Posterior vena cava (tissue), 2 donors: Measurements from ENCODE around the gene MPV17. TPM values are rescaled to one million over a fixed set of nuclear protein-coding genes. Genes with fewer than 3 reads are reported as not detected.
A peak's percentile ranks its signal among the peaks of the same experiment; 100 is the strongest.
"Not testable (repeated sequence)": the region's sequence is repeated elsewhere in the genome, so short reads cannot be mapped to it uniquely, and the experiment has no call there.

Experiments
- DNase-seq: peaks from one replicate; pipeline ENCODE4 v3.0.0-alpha.2; 2020; ENCODE audit warnings: low spot score
- intact Hi-C, 2 donors: fragments of 100-400 bp; cut with DNase I; formaldehyde crosslinking; loops; one replicate each; pipeline versions ENCODE4 v1.14.1 to v1.14.2; 2022 to 2023
- long read RNA-seq, 2 donors: library from polyadenylated mRNA; unstranded; transcript quantifications; one replicate each; pipeline ENCODE4 v2.0.0, GENCODE V29; 2020 to 2021
- total RNA-seq, 2 donors: library from RNA; stranded (reverse); fragmentation: NEBNext Ultra II Directional; extraction: Animal tissue kit (Norgen Biotek cat#: 25700); gene quantifications; one replicate each; pipeline ENCODE4 v1.2.1, GENCODE V29; 2021
- donor health status: DM: yes; HTN: yes; CAD: no.
- donor health status: DM: yes; HTN: yes; CAD: no.

The MPV17 gene, protein sequence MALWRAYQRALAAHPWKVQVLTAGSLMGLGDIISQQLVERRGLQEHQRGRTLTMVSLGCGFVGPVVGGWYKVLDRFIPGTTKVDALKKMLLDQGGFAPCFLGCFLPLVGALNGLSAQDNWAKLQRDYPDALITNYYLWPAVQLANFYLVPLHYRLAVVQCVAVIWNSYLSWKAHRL
- 10 to 100 TPM; 59.3 to 69.0 TPM for total RNA-seq
- long read RNA-seq, donor 1, transcript MPV17-203 (8 exons, 1,005 nt) = major isoform, 7 of 10 reads
- long read RNA-seq, donor 1, partial matches to known transcripts = 2 of 10 reads
- long read RNA-seq, donor 1, other reads (novel, unspliced or antisense) = 1 of 10 reads
- long read RNA-seq, donor 2, transcript MPV17-203 (8 exons, 1,005 nt) = major isoform, 39 of 61 reads
- long read RNA-seq, donor 2, partial matches to known transcripts = 1 of 61 reads
- long read RNA-seq, donor 2, other reads (novel, unspliced or antisense) = 13 of 61 reads

DNA sequence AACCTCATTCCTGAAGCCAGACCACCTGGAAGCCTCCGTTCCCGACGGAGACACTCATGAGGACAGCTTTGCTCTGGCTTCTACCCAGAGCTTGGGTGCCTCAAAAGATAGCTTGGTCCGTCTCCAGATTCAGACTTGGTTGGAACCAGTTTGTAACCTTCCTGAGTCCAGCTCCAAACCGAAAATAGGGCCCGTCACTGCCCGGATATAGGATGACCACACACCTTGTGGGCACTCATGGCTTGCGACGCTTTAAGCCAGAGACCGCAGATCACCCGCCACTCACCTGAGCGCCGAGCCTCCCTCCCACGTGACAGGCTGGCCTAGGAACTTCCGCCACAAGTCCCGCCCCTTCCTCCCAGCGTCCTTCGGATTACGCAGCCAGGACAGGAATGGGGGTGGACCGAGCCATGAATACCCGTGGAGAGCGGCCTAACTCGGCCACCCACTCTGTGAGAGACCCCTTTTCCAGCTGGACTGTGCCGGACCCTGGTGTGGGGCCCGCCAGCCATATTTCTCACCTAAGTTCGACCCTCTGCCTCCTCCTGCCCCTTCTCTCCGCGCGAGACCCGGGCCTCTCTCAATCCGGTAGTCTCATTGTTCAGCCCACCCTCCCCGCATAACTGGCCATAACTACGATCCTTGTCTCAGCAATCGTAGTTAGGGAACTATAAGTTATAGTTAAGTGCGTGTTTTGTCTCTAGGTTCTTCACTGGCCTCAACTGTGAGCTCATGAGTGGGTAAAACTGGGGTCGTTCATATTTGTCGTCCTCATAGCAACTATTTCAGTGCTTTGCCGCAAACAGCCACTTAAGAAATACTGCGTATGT lies at the start of gene MPV17:
Gene MPV17, minus strand, starts transcription at position 332 of the 830 bp plus-strand sequence. CDS start 580 bp downstream, outside the sequence.
- intact Hi-C loops = no loop called here
- DNase-seq = peak; percentile 97

DNA sequence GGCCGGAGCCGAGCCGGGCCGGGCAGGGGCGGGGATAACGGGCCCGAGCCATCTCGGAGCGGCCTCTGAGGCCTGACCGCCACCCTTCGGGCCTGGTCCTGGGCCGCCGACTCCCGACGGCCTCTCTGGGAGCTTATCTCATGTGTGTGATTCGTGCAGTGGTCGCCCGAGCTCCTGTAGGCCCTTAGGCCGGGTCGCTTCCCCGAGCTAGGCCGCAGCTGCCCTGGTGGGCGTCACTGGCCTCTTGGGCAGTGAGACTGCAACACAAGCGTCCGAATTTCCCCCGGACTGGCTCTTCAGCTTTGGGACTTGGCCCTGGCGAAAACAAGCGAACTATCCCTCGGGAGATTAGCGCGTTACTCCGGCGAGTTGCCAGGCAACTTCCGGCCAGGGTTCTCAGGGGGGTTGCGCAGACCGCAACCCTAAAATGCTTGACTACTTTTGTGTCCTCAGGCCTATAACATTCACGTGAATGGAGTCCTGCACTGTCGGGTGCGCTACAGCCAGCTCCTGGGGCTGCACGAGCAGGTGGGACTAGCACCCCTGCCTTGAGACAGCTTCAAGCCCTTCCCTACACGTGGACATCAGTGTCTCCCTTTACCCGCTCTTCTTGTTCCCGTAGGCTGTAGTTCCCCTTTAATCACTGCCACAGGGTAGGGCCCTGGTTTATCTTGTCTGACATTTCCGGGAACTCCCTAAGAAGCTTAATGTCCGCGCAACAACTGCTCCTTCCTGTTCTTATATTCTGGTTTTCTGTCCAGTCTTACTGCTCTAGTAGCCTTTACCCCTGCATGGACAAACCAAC lies 48.1 kb upstream of the MPV17 start:
- DNase-seq = peak; percentile 84
- intact Hi-C loops = no loop called here

DNA sequence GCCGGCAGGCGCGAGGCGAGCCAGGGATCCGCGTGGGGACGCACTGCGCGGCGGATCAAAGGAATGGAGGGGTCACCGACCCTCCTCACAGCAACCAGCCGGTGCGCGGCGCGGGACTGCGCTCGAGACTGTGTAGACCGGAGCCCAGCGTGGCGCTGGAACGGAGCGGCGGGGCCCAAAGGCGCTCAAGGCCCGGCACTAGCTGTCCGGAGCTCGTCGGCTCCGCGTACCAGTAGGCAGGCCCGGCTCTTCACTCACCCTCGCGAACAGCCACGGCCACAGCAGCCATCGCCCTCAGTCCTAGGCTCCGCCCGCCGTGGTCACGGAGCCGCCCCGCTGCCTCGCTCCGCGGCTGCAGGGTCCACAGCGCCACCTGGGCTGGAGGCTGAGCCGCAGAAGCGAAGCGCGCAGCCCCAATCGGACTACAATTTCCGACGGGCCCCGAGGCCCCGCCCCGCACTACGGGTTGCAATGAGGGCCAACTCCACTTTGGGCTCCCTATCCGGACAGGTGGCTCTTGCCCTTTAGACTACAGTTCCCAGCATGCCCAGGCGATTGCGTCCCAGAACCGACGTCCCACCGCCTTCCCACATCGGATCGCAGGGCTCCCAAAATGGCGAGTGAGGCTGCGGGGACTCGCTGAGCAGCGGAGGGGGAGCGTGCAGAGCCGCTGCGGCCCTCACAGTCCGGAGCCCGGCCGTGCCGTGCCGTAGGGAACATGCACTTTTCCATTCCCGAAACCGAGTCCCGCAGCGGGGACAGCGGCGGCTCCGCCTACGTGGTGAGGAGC lies 47.3 kb upstream of the MPV17 start, which contains the start of the genes EIF2B4 and SNX17:
Gene EIF2B4, minus strand, starts transcription at position 313 of the 790 bp plus-strand sequence. Its CDS starts 24 bp downstream, at position 289.
Gene SNX17, plus strand, starts transcription at position 591 of the 790 bp plus-strand sequence. Its CDS starts 128 bp downstream, at position 719.
- DNase-seq = peak; percentile 100
- intact Hi-C loops = no loop called here

DNA sequence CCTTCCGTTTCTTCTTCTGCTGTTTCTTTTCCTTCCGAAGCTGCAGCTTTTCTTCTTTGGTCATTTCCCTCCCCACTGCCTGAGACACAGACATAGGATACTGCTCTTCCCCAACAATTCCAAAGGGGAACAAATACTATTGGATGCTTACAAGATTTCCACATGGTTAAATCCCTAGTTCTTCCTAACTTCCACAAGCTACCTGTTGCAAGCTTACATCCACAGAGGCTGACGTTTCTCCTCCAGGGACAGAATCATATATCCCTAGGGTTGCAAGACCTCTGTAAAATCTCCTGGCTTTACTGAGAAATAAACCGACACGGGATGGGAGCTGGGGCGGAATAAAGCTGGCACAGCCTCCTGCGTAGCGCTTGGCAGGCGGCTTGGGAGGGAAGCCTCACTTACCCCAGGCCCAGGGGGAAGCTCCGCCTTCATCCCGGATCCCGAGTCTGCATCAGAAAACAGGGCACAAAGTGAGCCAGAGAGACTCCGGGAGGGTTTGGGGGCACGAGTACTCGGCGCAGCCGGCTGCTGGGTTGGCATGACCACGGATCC lies 46.7 kb upstream of the MPV17 start:
- peak; percentile 91 for DNase-seq
- intact Hi-C loops = no loop called here

DNA sequence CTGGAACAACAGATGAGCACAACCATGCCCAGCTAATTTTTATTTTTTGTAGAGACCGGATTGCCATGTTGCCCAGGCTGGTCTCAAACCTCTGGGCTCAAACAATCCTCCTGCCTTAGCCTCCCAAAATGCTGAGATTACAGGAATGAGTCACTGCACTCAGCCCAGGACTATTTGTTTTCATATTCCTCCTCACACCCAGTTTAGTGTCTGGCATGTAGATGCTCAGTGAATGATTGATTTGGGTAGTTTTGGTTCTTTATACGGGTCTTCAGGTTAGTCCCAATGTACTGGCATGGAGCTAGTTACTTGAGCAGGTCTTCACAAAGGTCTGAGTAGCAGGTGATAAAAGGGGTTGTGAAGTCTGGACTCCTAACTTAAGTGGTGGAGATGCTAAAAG lies 41.0 kb upstream of the MPV17 start:
- no peak for DNase-seq
- intact Hi-C loops = no loop called here

DNA sequence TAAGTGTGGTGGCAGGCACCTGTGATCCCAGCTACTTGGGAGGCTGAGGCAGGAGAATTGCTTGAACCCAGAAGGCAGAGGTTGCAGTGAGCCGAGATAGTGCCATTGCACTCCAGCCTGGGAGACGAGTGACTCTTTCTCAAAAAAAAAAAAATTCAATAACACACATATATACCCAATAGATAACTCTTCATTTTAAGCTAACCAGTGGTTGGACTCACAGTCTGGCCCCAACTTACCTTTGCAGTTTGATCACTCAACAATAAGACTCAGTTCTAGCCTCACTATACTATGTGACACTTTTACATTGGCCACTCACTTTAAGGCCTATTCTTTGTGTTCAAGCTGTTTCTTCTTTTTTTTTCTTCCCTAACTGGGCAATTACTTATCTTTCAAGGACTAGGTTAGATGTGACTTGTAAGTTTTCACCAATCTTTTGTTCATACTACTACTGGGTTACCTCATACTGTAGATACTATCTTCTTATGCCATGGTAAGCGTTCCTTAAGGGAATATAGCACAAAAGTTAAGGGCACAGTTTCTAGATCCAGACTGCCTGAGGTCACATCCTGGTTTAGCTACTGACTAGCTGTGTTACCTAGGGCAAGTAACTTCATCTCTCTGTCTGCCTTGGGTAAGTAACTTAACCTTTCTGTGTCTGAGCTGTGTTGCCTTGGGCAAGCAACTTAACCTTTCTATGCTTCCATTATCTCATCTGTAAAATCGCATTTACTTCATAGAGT lies 40.0 kb upstream of the MPV17 start:
- no peak for DNase-seq
- intact Hi-C loops = no loop called here

DNA sequence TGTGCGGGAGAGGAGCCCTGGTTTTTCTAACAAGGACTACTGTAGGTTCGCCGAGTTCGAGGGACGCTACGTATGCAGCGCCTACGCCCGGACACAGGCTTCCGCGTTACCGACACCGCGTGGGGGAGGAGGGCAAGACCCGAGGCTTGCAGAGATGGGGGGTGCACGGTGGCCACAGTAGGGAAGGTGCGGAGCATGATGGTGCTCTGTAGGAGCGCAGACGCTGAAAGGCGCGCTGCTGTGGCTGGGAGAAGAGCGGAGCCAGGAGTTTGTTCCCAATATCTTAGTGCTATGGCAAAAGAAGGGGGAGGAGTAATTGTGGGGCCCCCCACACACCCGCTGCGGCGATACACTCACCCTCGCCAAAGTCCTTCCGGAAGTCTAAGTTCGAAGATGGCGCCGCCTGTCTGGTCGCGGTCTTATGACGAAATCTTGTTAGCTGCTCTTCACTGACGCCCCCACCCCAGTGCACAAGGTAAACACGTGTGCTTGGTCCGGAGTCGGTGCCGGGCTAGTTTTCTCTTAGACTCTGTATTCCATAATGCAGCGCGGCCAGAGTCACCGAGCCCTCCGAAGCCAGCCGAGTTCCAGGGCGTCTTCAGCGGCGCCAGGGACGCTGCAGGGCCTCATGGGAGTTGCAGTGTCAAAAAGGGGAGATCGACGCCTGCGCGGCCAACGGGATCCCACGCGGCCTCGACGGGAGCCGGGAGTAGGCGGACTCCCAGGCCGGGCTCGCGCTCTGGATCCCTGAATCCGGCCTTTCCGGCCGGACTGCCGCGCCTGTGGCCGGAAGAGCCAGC lies 33.7 kb upstream of the MPV17 start, which contains the start of gene GTF3C2:
Gene GTF3C2, minus strand, starts transcription at position 383 of the 800 bp plus-strand sequence. CDS start 13,210 bp downstream, outside the sequence.
- DNase-seq = peak; percentile 98
- intact Hi-C loops = no loop called here

DNA sequence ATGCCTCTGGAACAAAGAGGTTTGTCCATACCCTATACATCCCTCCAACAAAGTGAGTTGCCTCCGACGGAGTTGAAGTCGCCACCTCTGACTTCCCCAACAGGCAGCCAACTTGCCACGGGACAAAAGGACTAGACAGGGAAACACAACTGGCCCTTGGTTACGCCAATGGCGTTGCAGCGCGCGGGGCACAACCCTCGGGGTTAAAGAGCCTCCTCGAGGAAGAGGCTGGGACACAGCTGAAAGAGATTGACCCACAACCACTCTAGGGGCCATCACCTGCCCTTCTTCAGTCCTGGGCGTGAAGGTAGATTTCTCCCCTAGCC lies 33.1 kb upstream of the MPV17 start:
- DNase-seq = peak; percentile 83
- intact Hi-C loops = no loop called here

DNA sequence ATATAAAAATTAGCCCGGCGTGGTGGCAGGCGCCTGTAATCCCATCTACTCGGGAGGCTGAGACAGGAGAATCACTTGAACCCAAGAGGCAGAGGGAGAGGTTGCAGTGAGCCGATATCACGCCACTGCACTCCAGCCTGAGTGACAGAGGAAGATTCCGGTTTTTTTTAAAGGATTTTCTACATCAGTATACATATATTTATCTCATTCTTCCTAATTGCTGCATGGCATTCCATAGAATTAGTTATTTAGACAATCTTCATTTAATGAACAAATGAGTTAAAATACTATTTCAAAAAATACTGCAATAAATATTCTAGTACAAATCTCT lies 31.7 kb upstream of the MPV17 start:
- intact Hi-C loops = no loop called here
- DNase-seq = no peak

DNA sequence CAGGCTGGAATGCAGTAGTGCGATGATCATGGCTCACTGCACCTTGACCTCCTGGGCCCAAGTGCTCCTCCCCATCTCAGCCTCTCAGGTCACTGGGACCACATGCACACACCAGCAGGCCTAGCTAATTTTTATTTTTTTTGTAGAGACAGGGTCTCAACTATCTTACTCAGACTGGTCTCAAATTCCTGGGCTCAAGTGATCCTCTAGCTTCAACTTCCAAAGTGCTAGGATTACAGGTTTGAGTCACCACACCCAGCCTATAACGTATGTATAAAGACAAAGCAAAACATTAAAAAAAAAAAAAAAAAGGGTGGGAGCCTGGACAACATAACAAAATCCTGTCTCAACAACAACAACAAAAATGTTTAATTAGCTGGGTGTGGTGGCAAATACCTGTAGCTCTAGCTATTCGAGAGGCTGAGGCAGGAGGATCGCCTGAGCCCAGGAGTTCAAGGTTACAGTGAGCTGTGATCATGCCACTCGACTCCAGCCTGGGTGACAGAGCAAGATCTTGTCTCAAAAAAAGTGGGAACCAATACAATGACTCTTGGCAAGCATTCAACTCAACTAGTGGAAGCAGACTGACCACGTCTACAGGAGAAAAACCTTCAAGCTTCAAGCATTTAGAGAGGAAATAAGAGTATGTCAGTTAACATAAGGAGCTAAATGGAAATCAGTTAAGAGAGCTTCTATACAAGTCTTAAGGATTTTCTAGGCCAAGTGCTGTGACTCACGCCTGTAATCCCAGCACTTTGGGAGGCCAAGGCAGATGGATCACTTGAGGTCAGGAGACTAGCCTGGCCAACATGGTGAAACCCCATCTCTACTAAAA lies 31.1 kb upstream of the MPV17 start:
- intact Hi-C loops = no loop called here
- DNase-seq = no peak

DNA sequence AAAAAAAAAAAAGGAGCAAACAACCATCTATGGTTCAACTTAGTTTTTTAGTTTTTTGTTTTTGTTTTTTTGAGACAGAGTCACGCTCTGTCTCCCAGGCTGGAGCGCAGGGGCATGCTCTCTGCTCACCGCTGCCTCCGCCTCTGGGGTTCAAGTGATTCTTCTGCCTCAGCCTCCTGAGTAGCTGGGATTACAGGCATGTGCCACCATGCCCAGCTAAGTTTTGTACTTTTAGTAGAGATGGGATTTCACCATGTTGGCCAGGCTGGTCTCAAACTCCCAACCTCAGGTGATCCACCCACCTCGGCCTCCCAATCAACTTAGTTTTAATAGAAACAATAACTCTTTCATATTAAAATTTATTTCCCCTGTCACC lies 30.5 kb upstream of the MPV17 start:
- intact Hi-C loops, DNase-seq: not testable (repeated sequence)

DNA sequence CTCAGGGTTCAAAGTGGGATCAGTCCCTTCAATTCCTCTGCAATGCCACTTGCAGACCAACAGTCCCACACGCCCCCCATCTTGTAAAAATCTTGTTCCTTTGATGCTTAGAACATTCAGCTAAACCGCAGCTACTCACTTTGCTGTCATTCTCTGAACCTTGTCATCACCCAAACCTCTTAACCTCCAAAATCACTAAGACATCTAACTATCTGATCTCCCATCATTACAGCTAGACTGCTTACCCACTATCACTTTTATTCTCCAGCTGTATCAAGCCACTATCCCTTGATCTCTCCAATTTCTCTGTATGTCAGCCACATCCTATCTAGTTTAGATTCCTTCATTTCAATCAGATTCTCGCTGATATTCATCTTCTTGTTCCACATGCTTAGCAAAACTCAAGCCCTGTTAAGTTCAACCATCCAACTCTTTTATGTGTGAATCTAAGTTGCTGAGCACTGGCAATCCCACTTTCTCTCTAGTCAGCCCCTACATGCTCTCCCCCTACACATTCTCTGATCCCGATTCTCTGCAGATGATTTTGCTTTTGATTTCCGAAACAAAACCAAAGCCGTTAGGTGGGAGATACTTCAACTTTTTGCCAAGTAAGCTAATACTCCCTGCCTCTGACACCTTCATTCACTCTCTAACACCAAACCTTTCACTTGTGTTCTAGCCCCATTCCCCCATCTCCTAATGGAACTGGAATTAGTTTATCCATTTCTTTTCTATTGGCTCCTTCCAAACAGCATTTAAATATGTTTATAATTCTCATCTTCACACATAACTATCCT lies 29.1 kb upstream of the MPV17 start:
- intact Hi-C loops = no loop called here
- DNase-seq = no peak

DNA sequence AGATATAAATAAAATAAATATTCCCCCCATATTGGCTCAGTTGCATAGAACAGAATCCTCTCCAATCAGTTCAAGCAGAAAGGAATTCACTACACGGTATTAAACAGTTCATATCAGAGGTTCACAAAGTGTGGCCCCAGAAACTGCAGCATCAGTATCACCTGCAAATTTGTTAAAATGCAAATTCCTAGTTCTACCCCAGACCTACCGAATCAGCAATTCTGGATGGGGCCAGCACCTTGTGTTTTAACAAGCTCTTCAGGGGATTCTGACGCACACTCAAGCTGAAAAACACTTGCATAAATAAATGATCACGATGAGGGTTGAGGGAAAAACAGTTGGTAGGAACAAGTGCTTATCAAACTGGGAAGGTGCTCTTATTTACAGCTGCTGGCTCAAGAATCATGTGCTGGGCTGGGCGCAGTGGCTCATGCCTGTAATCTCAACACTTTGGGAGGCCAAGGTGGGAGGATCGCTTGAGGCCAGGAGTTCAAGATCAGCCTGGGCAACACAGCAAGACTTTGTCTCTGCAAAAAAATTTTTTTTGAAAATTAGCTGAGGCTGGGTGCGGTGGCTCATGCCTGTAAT lies 27.3 kb upstream of the MPV17 start:
- no peak for DNase-seq
- intact Hi-C loops = no loop called here

DNA sequence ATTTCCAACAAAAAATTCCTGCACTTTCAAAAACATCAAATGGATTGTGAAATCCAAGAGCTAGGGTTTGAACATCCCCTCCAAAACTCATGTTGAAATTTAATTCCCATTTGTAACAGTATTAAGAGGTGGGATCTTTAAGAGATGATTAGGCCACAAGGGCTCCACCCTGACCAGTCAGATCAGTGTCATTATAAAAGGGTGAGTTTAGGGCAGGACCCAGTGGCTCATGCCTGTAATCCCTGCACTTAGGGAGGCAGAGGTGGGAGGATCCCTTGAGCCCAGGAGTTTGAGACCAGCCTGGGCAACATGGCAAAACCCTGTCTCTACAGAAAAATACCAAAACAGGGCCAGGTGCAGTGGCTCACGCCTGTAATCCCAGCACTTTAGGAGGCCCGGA lies 24.7 kb upstream of the MPV17 start:
- DNase-seq = no peak
- intact Hi-C loops = no loop called here

DNA sequence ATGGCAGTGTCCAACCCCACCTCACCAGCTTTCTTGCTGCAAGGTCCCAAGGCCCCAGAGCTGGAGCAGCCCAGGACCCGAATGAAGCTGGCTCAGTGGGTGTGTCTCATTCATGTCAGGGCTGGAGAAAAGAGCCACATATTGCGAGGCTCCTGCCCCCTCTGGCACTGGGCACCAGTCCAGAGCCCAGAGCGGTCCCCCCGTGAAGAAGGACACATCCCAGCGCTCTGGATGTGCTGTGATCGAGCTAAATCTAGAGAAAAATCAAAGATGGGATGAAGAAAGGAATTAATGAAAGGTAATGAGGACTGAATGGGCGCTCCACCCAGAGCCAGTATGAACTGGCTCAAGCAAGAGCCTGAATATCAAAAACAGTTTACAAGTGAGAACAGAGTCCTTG lies 13.3 kb upstream of the MPV17 start:
- DNase-seq = peak; percentile 62
- intact Hi-C loops = no loop called here
